HepG2 (cell line): ENCODE results near the gene RTL5.

Source experiments
- ATF3 ChIP-seq: sonication (generic); formaldehyde crosslinking; IDR thresholded peaks from 2 replicates; pipeline ENCODE4 v1.4.0; 2020; ENCODE audit warnings: missing genetic modification reagents
- CHD4 ChIP-seq: fragments of 200-600 bp; sonication (generic); IDR thresholded peaks from 2 replicates; pipeline ENCODE4 v1.7.0; 2017; ENCODE audit warnings: mild to moderate bottlenecking, low read length, borderline replicate concordance
- LBX2 ChIP-seq: sonication (generic); formaldehyde crosslinking; IDR thresholded peaks from 2 replicates; pipeline ENCODE4 v1.5.0; 2020; ENCODE audit warnings: missing genetic modification reagents, mild to moderate bottlenecking, borderline replicate concordance
- MYC ChIP-seq: sonication (generic); formaldehyde crosslinking; IDR thresholded peaks from 2 replicates; pipeline ENCODE4 v1.9.0; 2021; ENCODE audit warnings: missing genetic modification reagents, borderline replicate concordance
- PCBP1 ChIP-seq: fragments of 200-400 bp; formaldehyde crosslinking; IDR thresholded peaks from 2 replicates; pipeline ENCODE4 v1.6.1; 2017; ENCODE audit warnings: mild to moderate bottlenecking, low read depth, low read length, borderline replicate concordance
- REPIN1 ChIP-seq: sonication (generic); formaldehyde crosslinking; IDR thresholded peaks from 2 replicates; pipeline ENCODE4 v1.8.0; 2022; ENCODE audit warnings: missing genetic modification reagents, low read depth, mild to moderate bottlenecking, borderline replicate concordance
- ZFP37 ChIP-seq: sonication (generic); formaldehyde crosslinking; IDR thresholded peaks from 2 replicates; pipeline ENCODE4 v1.4.0; 2020; ENCODE audit warnings: missing genetic modification reagents, borderline replicate concordance
- ZNF232 ChIP-seq: sonication (generic); formaldehyde crosslinking; IDR thresholded peaks from 2 replicates; pipeline ENCODE4 v1.4.0; 2020; ENCODE audit warnings: missing genetic modification reagents, borderline replicate concordance
- ZNF350 ChIP-seq: sonication (generic); formaldehyde crosslinking; IDR thresholded peaks from 2 replicates; pipeline ENCODE4 v1.4.0; 2020; ENCODE audit warnings: mild to moderate bottlenecking, low read depth, missing genetic modification reagents, borderline replicate concordance
- ZNF629 ChIP-seq: sonication (generic); formaldehyde crosslinking; conservative IDR thresholded peaks from 2 replicates; pipeline ENCODE4 v1.5.0; 2020; ENCODE audit warnings: missing genetic modification reagents
- TF ChIP-seq, protein P1 (sequence below): sonication (generic); formaldehyde crosslinking; IDR thresholded peaks from 2 replicates; pipeline ENCODE4 v1.8.1; 2023; ENCODE audit warnings: missing genetic modification reagents, inconsistent platforms, borderline replicate concordance

DNA sequence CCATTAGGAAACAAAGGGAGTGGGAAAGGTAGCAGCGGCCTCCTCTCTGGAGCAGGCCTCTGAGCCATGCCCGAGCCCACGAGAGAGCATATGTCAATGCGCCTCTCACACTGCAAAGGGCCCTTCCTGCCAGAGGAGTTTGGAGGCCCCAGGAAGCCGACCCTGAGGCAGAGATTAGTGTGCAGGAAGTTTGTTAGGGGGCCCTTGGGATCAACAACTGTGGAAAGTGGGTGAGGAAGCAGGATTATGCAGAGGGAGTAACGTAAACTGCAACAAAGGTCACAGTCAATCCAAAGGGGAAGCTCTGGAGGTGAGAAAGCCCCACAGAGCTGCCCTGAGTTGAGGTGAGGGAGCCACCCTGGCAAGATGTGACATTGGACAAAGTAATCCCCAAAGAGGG lies 17.4 kb downstream of the RTL5 start:
- TF ChIP-seq, protein P1, sequence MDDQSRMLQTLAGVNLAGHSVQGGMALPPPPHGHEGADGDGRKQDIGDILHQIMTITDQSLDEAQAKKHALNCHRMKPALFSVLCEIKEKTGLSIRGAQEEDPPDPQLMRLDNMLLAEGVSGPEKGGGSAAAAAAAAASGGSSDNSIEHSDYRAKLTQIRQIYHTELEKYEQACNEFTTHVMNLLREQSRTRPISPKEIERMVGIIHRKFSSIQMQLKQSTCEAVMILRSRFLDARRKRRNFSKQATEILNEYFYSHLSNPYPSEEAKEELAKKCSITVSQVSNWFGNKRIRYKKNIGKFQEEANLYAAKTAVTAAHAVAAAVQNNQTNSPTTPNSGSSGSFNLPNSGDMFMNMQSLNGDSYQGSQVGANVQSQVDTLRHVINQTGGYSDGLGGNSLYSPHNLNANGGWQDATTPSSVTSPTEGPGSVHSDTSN (CRISPR knock-in tag): no peak
- TF ChIP-seq ATF3 (CRISPR knock-in tag) (no peak), ZFP37 (CRISPR knock-in tag) (no peak), MYC (CRISPR knock-in tag) (no peak), ZNF232 (no peak), ZNF629 (CRISPR knock-in tag) (no peak), REPIN1 (CRISPR knock-in tag) (no peak), CHD4 (no peak), PCBP1 (no peak), LBX2 (CRISPR knock-in tag) (no peak), ZNF350 (no peak)
